ENCODE results near the gene CLN5. TPM values are rescaled to one million over a fixed set of nuclear protein-coding genes. Genes with fewer than 3 reads are reported as not detected.

Gene CLN5
- total and polyA plus RNA-seq, 11 donors = 11.8 to 19.1 (median 15.9) TPM

GRCh38 chr13:77026255-77026860 lies 34.5 kb downstream of the CLN5 start:
- Histone ChIP-seq H3K4me3 (peak overlapping the region; percentile 83 to 100 (median 96)), H3K27me3 (no peaks in the 10 kb centered on the region), H3K4me1 (peaks cover 6 to 63% (median 48%) of the 10 kb centered on the region in 12 donors), H3K9me3 (no peaks in the 10 kb centered on the region), H3K27ac (peak overlapping the region; percentile 96 to 100 (median 100)), H3K36me3 (peaks cover 0 to 6% (median under 1%) of the 10 kb centered on the region in 9 donors)
- intact Hi-C loops (cut with DNase I) = loop anchor here in 4 of 10 donors (1.0 to 10.0 kb wide), 4 partner anchors 34 to 301 kb away; partner anchors contain the start of genes CLN5 (in 3 of the 4) and MYCBP2 (in 3 of the 4)
- peak; percentile 57 to 84 (median 72) for ATAC-seq
- WGBS, 4 donors = 0 to 1% (median 1%) methylated on average over 11 to 61 of the region's 62 CpGs
- no peak for TF ChIP-seq POLR2A (IDR thresholded peaks at IDR 0.05)
- TF ChIP-seq CTCF (IDR thresholded peaks at IDR 0.05) = peak in 2 of 12 donors; percentile 4
- DNase-seq = peak; percentile 76 to 94 (median 90)

GRCh38 chr13:77026861-77027621 lies 35.2 kb downstream of the CLN5 start, which contains the start of gene FBXL3:
TSS of gene FBXL3 (minus strand) at chr13:77027159. CDS start at chr13:77021860, 5,299 bp downstream.
- peaks cover 6 to 59% (median 41%) of the 10 kb centered on the region in 12 donors for H3K4me1 ChIP-seq
- H3K27me3 ChIP-seq = no peaks in the 10 kb centered on the region
- peak within 1 kb of the TSS; percentile 83 to 100 (median 96) for H3K4me3 ChIP-seq
- DNase-seq = peak; percentile 88 to 93 (median 89)
- peaks cover 0 to 3% (median 0%) of the 10 kb centered on the region in 12 donors for H3K9me3 ChIP-seq
- peak in 1 of 2 donors; percentile 55 for TF ChIP-seq POLR2A (IDR thresholded peaks at IDR 0.05)
- no peak for TF ChIP-seq CTCF (IDR thresholded peaks at IDR 0.05)
- peaks cover 0 to 4% (median 0%) of the 10 kb centered on the region in 9 donors for H3K36me3 ChIP-seq
- peak within 1 kb of the TSS; percentile 96 to 100 (median 100) for H3K27ac ChIP-seq
- 0% methylated on average over 33 to 74 of the region's 74 CpGs for WGBS, 4 donors
- ATAC-seq = peak; percentile 84 to 91 (median 90)
- intact Hi-C loops (cut with DNase I) = loop anchor here in 4 of 10 donors (1.0 to 10.0 kb wide), 4 partner anchors 34 to 300 kb away; partner anchors contain the start of genes CLN5 (in 3 of the 4) and MYCBP2 (in 3 of the 4)

GRCh38 chr13:77028202-77028601 lies 36.3 kb downstream of the CLN5 start:
- Histone ChIP-seq H3K4me1 (peaks cover 6 to 48% (median 30%) of the 10 kb centered on the region in 12 donors), H3K4me3 (peak overlapping the region in 8 of 12 donors; percentile 83 to 99 (median 96)), H3K9me3 (peaks cover 0 to 3% (median 0%) of the 10 kb centered on the region in 12 donors), H3K36me3 (peaks cover 0 to 4% (median 0%) of the 10 kb centered on the region in 9 donors), H3K27ac (peak overlapping the region in 11 of 12 donors; percentile 17 to 100 (median 100)), H3K27me3 (no peaks in the 10 kb centered on the region)
- WGBS, 4 donors = 32 to 45% (median 40%) methylated on average over 5 of the region's 5 CpGs
- DNase-seq (peak in 4 of 5 donors; percentile 28 to 58 (median 46)), ATAC-seq (peak; percentile 37 to 59 (median 46))
- intact Hi-C loops (cut with DNase I) = loop anchor here in 3 of 10 donors (5.0 to 10.0 kb wide), 2 partner anchors 297 to 299 kb away; partner anchors contain the start of gene MYCBP2 (in 3 of the 3)
- no peak for TF ChIP-seq CTCF (IDR thresholded peaks at IDR 0.05)
- no peak for TF ChIP-seq POLR2A (IDR thresholded peaks at IDR 0.05)
